K562 (cell line): ENCODE results near the gene SPHK2. TPM values are rescaled to one million over a fixed set of nuclear protein-coding genes. Genes with fewer than 3 reads are reported as not detected.
A peak's percentile ranks its signal among the peaks of the same experiment; 100 is the strongest.

Source experiments
- ASH1L ChIP-seq: fragments of 450-650 bp; IDR thresholded peaks from 2 replicates; pipeline ENCODE4 v1.6.1; 2018; ENCODE audit warnings: borderline replicate concordance, mild to moderate bottlenecking, low read depth; ENCODE audit not compliant: partially characterized antibody
- C11orf30 ChIP-seq: fragments of 450-650 bp; IDR thresholded peaks from 2 replicates; pipeline ENCODE4 v1.6.1; 2016; ENCODE audit warnings: low read depth, mild to moderate bottlenecking
- CHD2 ChIP-seq: IDR thresholded peaks from 2 replicates; pipeline ENCODE4 v1.6.1; 2011; ENCODE audit warnings: low read depth, low read length
- CHD4 ChIP-seq: fragments of 200-600 bp; sonication (generic); IDR thresholded peaks from 3 replicates; pipeline ENCODE4 v1.6.1; 2012; ENCODE audit warnings: low read depth, mild to moderate bottlenecking, mixed read lengths, low read length, inconsistent platforms; ENCODE audit not compliant: insufficient read depth, insufficient replicate concordance, poor library complexity, severe bottlenecking
- CREB1 ChIP-seq, 2 experiments: sonication (generic) in 1 of 2; formaldehyde crosslinking in 1 of 2; IDR thresholded peaks; 2 replicates each; pipeline versions ENCODE4 v1.6.1 to v1.8.0; 2012 to 2022; ENCODE audit warnings: inconsistent platforms in 1 of 2, mild to moderate bottlenecking in 1 of 2, missing genetic modification reagents in 1 of 2, moderate library complexity in 1 of 2
- CREM ChIP-seq: IDR thresholded peaks from 2 replicates; pipeline ENCODE4 v1.6.1; 2014; ENCODE audit warnings: antibody characterized with exemption, low read depth
- CXXC5 ChIP-seq: fragments of 250-450 bp; sonication (Bioruptor Pico); IDR thresholded peaks from 2 replicates; pipeline ENCODE4 v1.8.0; 2022; ENCODE audit warnings: inconsistent platforms, mild to moderate bottlenecking, moderate library complexity
- EHMT2 ChIP-seq: fragments of 450-650 bp; IDR thresholded peaks from 2 replicates; pipeline ENCODE4 v1.6.1; 2018; ENCODE audit warnings: antibody characterized with exemption
- L3MBTL2 ChIP-seq: fragments of 450-650 bp; IDR thresholded peaks from 2 replicates; pipeline ENCODE4 v1.6.1; 2016; ENCODE audit warnings: mild to moderate bottlenecking, moderate library complexity
- MECOM ChIP-seq: fragments of 250-450 bp; sonication (Bioruptor Pico); IDR thresholded peaks from 2 replicates; pipeline ENCODE4 v1.8.0; 2022; ENCODE audit warnings: inconsistent platforms
- NONO ChIP-seq, 2 experiments: fragments of 200-400 bp in 1 of 2; fragments of 450-650 bp in 1 of 2; formaldehyde crosslinking in 1 of 2; IDR thresholded peaks; 2 replicates each; pipeline ENCODE4 v1.6.1; 2017; ENCODE audit warnings: low read depth in 2 of 2, mild to moderate bottlenecking in 2 of 2, moderate library complexity in 2 of 2, low read length in 1 of 2
- PHB2 ChIP-seq: fragments of 450-650 bp; IDR thresholded peaks from 2 replicates; pipeline ENCODE4 v1.6.1; 2017; ENCODE audit warnings: low read depth
- RCOR1 ChIP-seq, 2 experiments: IDR thresholded peaks; 2 replicates each; pipeline ENCODE4 v1.6.1; 2012; ENCODE audit warnings: low read depth in 2 of 2, low read length in 2 of 2, borderline replicate concordance in 1 of 2, improper control_type of control experiment in 1 of 2
- SIX5 ChIP-seq, 2 experiments: IDR thresholded peaks; 2 replicates each; pipeline ENCODE4 v1.6.1; 2011; ENCODE audit warnings: low read length in 2 of 2, borderline replicate concordance in 1 of 2, low read depth in 1 of 2, mild to moderate bottlenecking in 1 of 2, moderate library complexity in 1 of 2; ENCODE audit not compliant: insufficient read depth in 1 of 2
- SREBF2 ChIP-seq: sonication (generic); formaldehyde crosslinking; IDR thresholded peaks from 2 replicates; pipeline ENCODE4 v1.4.0; 2020; ENCODE audit warnings: mild to moderate bottlenecking, missing genetic modification reagents
- SRF ChIP-seq, 2 experiments: fragments of 250-450, 450-650 bp in 1 of 2; sonication (Bioruptor Pico) in 1 of 2; sonication (generic) in 1 of 2; formaldehyde crosslinking; IDR thresholded peaks; 2 replicates each; pipeline versions ENCODE4 v1.5.0 to v1.5.1; 2020 to 2022; ENCODE audit warnings: mild to moderate bottlenecking in 1 of 2, missing genetic modification reagents in 1 of 2
- XRCC5 ChIP-seq: fragments of 200-400 bp; formaldehyde crosslinking; IDR thresholded peaks from 2 replicates; pipeline ENCODE4 v1.6.1; 2017; ENCODE audit warnings: low read depth, mild to moderate bottlenecking, low read length
- ZNF197 ChIP-seq: fragments of 200-800 bp; sonication (Bioruptor generic); IDR thresholded peaks from 2 replicates; pipeline ENCODE4 v1.6.1; 2016; ENCODE audit warnings: low read depth, missing genetic modification characterization, missing compliant biosample characterization
- polyA plus RNA-seq, 8 experiments: library from polyadenylated mRNA; depleted of rRNA in 4 of 8; stranded (reverse) in 5 of 8; unstranded in 3 of 8; fragments of >200 nt; fragmentation: Nextera tagmentation in 2 of 8; fragmentation: Illumina TruSeq in 1 of 8; extraction: Ambion mirVana in 2 of 8; extraction: Trizol in 1 of 8; gene quantifications; 2 replicates each; pipeline versions ENCODE4 v1.2.1 to v1.2.3, GENCODE V29; 2011 to 2014; ENCODE audit warnings: inconsistent platforms in 1 of 8, missing spikeins in 1 of 8
- total RNA-seq, 7 experiments: library from RNA; depleted of rRNA in 6 of 7; stranded (reverse); fragments of >200 nt in 6 of 7; fragmentation: Illumina TruSeq in 2 of 7; extraction: Trizol in 2 of 7; gene quantifications; 2 replicates each; pipeline versions ENCODE4 v1.2.1 to v1.2.3, GENCODE V29; 2011 to 2021; ENCODE audit warnings: low replicate concordance in 1 of 7
- TF ChIP-seq, protein P1 (sequence below): sonication (generic); formaldehyde crosslinking; IDR thresholded peaks from 2 replicates; pipeline ENCODE4 v1.4.0; 2020; ENCODE audit warnings: mild to moderate bottlenecking, missing genetic modification reagents
- TF ChIP-seq, protein P2 (sequence below): fragments of 450-650 bp; IDR thresholded peaks from 2 replicates; pipeline ENCODE4 v1.6.1; 2016
- TF ChIP-seq, protein P3 (sequence below): fragments of 200-800 bp; sonication (Bioruptor generic); IDR thresholded peaks from 2 replicates; pipeline ENCODE4 v1.6.1; 2017; ENCODE audit warnings: missing genetic modification characterization, missing compliant biosample characterization
- TF ChIP-seq, protein P4 (sequence below): sonication (generic); formaldehyde crosslinking; IDR thresholded peaks from 2 replicates; pipeline ENCODE4 v1.8.0; 2022; ENCODE audit warnings: missing genetic modification reagents, mild to moderate bottlenecking, moderate library complexity, borderline replicate concordance

SPHK2 gene
- total and polyA plus RNA-seq, 9 of the 15 experiments (the other 6 are each of a cell fraction or from before 2014, with no cell fraction given) = 0.10 to 15.2 (median 2.9) TPM

DNA sequence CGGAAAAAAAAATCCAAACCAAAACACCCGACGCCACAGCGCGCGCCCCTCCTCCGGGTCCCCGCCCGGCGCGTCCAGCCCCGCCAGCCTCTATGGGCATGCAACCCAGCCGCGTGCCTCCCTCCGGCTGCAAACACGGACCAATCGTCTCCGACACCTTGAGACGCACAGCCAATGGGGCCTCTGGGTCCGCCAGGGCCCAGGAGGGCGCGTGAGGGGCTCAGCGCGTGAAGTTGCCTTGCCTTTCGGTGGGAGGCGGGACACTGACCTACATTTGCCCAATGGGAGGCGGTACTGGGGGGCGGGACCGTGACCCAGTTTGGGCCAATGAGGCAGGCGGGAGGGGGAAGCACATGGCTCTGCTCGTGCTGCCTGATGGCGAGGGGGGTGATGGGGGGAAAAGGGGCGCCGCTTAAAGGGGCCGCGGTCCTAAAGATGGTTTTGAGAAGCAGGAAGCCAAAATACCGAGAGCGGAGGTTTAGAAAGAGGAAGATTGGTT is 18.2 kb downstream of the SPHK2 start (continued):
- TF ChIP-seq, protein P1, sequence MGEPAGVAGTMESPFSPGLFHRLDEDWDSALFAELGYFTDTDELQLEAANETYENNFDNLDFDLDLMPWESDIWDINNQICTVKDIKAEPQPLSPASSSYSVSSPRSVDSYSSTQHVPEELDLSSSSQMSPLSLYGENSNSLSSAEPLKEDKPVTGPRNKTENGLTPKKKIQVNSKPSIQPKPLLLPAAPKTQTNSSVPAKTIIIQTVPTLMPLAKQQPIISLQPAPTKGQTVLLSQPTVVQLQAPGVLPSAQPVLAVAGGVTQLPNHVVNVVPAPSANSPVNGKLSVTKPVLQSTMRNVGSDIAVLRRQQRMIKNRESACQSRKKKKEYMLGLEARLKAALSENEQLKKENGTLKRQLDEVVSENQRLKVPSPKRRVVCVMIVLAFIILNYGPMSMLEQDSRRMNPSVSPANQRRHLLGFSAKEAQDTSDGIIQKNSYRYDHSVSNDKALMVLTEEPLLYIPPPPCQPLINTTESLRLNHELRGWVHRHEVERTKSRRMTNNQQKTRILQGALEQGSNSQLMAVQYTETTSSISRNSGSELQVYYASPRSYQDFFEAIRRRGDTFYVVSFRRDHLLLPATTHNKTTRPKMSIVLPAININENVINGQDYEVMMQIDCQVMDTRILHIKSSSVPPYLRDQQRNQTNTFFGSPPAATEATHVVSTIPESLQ (CRISPR knock-in tag) = peak; percentile 95; the same call in 1 of the 2 replicates
- no peak; a peak in 1 of 4 replicates for TF ChIP-seq SIX5 (IDR thresholded peaks at IDR 0.05; ENCODE audit: borderline replicate concordance in 1 of 2, insufficient read depth in 1 of 2, low read depth in 1 of 2, low read length in 2 of 2)
- TF ChIP-seq ZNF197 = no peak
- TF ChIP-seq MECOM (CRISPR knock-in tag) = no peak
- TF ChIP-seq CHD4 = no peak
- peak in 1 of 2 experiments; percentile 84; a peak in 2 of 4 replicates for TF ChIP-seq SRF (CRISPR knock-in tag; IDR thresholded peaks at IDR 0.05)
- peak; percentile 89 for TF ChIP-seq ASH1L
- TF ChIP-seq NONO (IDR thresholded peaks at IDR 0.05; ENCODE audit: low read depth in 2 of 2, low read length in 1 of 2) = peak in 1 of 2 experiments; percentile 54; a peak in 1 of 4 replicates
- peak; percentile 90 for TF ChIP-seq CXXC5 (CRISPR knock-in tag)
- peak; percentile 77 for TF ChIP-seq CHD2
- no peak for TF ChIP-seq EHMT2
- peak in 1 of 2 experiments; percentile 63; a peak in 2 of 4 replicates for TF ChIP-seq RCOR1 (IDR thresholded peaks at IDR 0.05; ENCODE audit: borderline replicate concordance in 1 of 2, low read depth in 2 of 2, low read length in 2 of 2)
- peak; percentile 61 for TF ChIP-seq CREB1 (IDR thresholded peaks at IDR 0.05)
- peak; percentile 88 for TF ChIP-seq CREB1 (CRISPR knock-in tag; IDR thresholded peaks at IDR 0.05)
- TF ChIP-seq XRCC5 = no peak
- TF ChIP-seq PHB2 = no peak
- peak; percentile 75 for TF ChIP-seq CREM
- TF ChIP-seq, protein P2, sequence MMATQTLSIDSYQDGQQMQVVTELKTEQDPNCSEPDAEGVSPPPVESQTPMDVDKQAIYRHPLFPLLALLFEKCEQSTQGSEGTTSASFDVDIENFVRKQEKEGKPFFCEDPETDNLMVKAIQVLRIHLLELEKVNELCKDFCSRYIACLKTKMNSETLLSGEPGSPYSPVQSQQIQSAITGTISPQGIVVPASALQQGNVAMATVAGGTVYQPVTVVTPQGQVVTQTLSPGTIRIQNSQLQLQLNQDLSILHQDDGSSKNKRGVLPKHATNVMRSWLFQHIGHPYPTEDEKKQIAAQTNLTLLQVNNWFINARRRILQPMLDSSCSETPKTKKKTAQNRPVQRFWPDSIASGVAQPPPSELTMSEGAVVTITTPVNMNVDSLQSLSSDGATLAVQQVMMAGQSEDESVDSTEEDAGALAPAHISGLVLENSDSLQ = peak; percentile 39; the same call in 1 of the 2 replicates
- peak; percentile 99 for TF ChIP-seq L3MBTL2
- TF ChIP-seq SREBF2 (CRISPR knock-in tag) = no peak
- TF ChIP-seq, protein P3, sequence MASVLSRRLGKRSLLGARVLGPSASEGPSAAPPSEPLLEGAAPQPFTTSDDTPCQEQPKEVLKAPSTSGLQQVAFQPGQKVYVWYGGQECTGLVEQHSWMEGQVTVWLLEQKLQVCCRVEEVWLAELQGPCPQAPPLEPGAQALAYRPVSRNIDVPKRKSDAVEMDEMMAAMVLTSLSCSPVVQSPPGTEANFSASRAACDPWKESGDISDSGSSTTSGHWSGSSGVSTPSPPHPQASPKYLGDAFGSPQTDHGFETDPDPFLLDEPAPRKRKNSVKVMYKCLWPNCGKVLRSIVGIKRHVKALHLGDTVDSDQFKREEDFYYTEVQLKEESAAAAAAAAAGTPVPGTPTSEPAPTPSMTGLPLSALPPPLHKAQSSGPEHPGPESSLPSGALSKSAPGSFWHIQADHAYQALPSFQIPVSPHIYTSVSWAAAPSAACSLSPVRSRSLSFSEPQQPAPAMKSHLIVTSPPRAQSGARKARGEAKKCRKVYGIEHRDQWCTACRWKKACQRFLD (CRISPR knock-in tag) = no peak; the same call in none of the 2 replicates
- TF ChIP-seq, protein P4, sequence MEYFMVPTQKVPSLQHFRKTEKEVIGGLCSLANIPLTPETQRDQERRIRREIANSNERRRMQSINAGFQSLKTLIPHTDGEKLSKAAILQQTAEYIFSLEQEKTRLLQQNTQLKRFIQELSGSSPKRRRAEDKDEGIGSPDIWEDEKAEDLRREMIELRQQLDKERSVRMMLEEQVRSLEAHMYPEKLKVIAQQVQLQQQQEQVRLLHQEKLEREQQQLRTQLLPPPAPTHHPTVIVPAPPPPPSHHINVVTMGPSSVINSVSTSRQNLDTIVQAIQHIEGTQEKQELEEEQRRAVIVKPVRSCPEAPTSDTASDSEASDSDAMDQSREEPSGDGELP (CRISPR knock-in tag) = peak; percentile 84
- TF ChIP-seq C11orf30 = peak; percentile 28; the same call in 1 of the 2 replicates
